Amniotic stem cell (primary cell): ENCODE data around the gene METTL16.

Experiments
- DNase-seq: peaks from one replicate; lab custom pipeline; 2025; lab: John Stamatoyannopoulos, UW

Gene METTL16

DNA sequence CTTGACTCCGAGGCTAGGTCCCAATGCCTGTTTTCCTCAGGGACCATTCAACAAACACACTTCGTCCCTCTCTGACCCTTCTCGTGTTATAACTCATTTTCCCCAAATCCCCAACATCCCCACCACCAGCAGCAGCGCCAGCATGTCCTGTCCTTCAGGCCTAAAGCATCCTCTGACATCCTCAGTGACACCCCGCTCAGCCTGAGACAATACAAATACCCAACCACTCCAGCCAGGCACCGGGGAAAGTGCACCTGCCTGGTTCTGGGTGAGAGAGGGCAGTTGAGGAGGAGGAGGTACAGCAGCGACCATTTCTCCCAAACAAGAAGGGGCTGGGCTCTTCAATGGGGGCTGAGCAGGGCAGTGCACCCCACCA lies 115.5 kb downstream of the METTL16 start:
- no peak for DNase-seq

GRCh38 chr17:2395258-2396181 lies 116.2 kb downstream of the METTL16 start:
- DNase-seq = no peak

DNA sequence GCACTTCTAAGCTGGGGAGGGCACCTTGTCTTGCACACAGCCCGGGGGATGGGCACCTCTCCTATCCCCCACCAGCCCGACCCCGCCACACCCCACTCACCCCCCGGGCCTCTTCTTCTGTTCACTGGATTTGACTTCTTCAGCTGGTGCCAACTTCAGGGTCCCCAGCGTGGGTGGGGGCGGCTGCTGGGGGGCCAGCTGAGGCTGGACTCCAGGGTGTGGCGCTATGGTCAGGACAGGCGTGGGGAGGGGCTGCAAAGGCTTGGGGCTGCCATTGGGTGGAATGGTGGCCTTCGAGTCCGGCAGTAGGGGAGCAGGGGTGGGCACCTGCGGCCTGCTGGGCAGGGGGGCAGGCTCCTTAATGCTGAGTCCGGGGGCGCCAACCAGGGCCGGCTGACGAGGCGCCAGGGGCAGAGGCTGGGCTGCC lies 116.9 kb downstream of the METTL16 start:
- no peak for DNase-seq

DNA sequence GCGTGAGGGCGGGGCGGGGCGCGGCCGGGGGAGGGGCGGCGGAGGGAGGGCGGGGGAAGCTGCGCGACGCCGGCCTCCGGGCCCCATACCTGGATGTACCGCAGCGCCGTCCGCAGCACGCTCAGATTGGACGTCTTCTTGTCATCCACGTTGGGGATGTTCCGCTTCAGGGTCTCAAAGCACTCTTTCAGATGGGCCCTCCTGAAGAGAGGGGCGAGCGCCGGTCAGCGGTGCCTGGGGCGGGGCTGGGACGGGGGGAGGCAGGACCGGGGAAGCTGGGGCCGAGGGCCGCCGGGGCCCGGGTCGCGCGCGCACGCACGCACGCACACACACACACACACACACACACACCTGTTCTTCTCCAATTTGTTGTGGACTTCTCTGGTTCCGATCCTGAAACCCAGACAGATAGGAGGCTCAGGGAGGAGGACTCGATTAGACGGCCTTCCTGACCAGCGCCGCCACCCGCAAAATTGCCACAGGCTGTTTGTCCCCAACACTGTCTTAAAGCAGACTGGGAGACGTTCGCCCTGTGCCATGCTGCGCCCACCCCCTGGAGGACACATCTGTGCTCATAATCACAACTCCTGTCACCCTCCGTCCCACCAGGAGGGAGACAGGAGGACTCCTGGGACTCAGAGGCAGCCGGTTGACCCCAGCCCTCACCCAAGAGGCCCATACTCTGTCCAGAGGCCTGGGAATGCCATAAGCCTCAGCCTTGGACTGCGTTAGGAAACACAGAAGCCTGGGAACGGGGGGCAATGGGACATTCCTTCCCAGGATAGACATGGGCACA lies 117.5 kb downstream of the METTL16 start:
- DNase-seq = no peak

DNA sequence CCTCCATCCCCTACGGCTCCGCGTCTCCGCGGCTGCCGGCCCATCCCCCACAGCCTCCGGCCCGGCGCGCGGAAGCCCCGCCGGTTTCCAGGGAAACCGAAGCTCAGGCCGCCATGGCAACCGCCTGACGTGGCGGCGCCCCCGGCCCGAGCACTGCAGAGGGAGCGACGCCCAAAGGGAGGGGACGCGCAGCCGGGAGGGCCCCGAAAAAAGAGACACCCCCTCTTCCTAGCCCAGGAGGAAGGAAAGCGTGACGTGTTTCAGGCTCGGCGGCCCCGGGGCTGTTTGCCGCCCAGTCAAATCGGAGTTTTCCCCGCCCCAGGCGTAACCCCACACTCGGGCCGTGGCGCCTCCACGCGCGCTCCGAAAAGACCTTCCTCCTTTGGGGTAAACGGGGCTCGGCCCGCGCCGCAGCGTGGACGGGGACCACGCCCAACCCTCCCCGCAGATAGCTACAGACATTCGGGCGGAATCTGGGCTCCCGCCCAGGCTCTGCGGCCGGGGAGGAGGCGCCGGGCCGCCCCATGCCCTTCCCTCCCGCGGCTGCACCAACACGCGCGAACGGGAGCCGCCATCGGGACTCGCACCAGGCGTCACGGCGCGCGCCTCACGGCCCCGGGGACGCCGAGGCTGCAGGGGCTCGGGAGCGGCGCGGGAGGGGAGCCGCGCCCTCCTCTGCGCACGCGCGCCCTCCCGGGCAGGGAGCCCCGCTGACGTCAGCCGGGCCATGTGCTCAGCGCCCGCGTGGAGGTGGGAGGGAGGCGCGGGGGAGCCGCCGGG lies 118.3 kb downstream of the METTL16 start:
- peak; percentile 63 for DNase-seq

DNA sequence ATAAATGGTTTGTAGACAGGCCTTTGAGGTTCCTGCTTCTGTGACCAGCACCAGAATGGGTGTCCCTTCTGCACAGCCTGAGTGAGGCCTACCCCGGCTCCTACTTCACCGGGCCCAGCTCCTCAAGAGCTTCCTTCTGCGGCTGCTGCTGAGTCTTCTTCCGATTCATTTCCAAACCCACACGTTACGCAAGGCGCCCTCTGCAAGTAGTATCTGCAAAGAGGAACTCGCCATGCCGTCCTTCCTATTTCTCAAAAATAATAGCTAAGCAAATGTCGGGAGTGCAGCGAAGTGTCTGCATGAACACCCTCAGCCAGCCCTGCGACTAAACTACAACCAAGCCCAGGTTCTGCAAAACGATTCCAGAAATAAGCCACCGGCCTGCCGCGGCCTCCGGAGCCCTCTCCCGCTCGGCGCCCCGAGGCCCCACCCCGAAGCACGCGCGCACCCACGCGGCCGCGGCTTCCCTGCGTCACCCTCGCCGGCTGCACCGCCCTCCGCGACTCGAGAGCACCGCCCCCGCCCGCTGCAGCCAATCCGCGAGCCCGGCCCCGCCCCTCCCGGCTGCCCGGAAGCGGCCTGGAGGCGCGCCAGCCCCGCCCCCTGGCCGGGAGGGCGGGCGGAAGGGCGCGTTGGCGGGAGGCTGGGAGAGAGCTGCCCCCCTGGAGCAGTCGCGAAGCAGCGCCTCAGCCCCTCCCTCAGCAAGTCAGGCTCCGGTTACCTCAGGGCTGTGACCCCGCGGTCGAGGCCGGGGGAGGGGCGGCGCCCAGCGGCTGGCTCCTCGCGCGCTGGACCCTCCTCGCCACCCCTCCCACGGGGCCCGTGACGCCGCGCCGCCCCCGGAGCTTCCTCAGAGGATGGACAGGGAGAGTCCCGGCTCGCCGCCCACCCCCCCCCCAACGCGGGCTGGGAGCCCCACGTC lies 119.2 kb downstream of the METTL16 start:
- peak; percentile 91 for DNase-seq

DNA sequence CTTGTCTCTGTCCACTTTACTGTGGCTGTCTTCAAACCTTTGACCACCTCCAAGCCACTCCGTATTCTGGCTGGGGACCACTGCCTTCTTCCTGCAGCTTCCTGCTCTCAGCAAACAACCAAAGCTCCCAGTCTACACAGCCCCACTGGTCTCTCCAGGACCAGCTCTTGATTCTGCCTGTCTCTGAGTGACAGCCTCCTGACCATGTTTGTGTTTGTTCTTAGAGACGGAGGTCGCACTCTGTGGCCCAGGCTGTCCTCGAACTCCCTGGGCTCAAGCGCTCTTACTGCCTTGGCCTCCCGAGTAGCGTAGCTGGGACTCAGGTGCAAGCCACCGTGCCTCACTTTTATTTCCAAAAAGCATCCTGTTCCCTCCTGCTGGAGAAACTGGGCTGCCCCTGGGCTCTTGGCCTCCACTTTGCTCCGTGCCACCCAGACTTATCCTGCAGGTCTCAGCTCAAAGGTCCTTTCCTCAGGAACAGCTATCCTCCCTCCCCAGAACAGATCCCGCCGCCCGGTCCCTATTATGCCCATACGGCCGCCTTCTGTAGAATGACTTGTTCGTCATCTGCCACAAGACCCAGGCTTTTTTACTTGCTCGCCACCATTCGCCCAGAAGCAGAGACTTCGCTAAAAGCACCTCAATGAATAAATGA lies 120.0 kb downstream of the METTL16 start:
- no peak for DNase-seq

DNA sequence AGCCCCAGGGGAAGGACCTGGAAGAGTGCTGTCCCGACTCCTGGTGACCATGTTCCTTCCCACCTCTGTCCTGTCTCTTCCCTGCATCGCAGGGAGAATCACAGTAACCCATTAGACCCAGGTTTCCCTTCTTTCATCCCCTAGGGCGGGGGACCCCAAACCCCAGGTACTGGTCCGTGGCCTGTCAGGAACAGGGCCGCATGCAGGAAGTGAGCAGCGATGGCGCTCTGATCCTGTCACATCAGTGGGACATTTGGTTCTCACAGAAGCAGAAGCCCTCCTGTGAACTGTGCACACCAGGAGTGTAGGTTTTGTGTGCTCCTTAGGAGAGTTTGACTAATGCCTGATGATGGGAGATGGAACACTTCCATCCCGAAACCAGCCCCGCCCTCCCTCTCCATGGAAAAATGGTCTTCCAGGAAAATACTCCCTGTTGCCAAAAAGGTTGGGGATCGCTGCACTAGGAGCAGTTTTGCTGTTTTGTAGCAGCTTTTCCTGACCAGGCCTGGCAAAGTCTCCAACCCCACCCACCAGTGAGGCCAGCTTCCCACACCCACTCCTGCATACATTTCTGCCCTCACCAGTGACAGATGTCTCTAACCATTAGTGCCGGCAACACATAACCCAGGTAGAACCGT lies 121.4 kb downstream of the METTL16 start:
- DNase-seq = no peak

GRCh38 chr17:2388683-2389055 lies 123.0 kb downstream of the METTL16 start:
- DNase-seq = no peak

DNA sequence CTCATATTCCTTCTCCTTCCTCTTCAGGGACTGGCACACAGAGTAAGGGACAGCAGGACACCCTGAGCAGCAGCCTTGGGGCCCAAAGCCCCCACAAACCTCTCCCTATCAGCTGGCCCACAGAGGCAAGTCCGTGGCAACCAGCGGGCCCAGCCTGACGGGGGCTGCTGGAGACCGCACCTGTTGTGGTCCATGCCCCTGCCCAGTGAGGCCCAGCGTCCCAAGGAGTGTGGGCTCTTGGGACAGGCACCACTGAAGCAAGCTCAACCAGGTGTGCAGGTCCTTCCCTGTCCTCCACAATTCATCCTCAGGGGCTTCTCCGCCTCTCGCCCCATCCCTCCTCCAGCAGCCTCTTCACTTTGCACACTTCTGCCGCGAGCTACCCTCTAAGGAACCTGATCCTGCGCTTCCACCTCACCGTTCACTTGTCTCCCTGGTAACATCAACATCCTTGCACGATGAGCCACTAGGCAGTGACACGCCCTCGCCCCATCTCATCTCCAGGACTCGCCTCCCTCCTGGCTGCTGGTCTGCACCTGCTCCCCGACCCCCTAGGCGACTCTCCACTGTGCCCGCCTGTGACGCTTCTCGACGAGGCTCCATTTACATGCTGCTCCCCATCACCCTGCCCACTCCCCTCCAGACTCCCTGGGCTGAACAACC lies 123.5 kb downstream of the METTL16 start:
- no peak for DNase-seq

- DNase-seq = no peak
Measured at GRCh38 chr17:2387086-2388019, 124.3 kb downstream of the METTL16 start.

DNA sequence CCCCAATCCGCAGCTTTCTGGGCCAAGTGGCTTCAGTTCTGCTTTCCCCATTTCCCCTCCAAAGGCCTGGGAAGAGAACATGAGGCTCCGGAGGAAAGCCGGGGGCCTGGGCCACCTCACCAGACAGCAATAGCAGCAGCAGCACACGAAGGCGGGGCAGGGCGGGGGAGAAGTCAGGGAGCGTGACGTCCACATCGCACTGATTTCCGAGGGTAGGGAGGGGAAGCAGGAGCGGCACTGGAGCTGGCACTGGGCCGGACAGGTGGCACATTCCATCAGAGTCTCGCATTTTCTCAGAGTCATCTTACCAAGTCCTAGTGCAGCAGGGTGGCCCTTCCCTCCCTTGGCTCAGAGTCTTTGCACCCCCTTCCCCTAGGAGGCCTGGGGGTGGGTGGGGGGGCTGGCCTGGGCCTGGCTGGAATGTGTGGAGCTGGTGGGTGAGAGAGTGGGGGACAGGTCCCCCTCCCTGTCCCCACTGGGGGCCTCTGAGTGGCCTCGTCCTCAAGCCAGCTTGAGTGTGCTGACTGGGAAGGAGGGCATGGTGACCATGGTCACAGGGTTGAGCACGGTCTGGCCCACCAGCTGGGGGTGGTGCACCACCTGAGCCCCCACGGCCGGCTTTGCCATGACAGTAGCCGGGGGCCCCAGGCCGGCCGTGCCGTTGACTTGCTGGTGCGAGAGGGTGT lies 125.1 kb downstream of the METTL16 start:
- DNase-seq = no peak

DNA sequence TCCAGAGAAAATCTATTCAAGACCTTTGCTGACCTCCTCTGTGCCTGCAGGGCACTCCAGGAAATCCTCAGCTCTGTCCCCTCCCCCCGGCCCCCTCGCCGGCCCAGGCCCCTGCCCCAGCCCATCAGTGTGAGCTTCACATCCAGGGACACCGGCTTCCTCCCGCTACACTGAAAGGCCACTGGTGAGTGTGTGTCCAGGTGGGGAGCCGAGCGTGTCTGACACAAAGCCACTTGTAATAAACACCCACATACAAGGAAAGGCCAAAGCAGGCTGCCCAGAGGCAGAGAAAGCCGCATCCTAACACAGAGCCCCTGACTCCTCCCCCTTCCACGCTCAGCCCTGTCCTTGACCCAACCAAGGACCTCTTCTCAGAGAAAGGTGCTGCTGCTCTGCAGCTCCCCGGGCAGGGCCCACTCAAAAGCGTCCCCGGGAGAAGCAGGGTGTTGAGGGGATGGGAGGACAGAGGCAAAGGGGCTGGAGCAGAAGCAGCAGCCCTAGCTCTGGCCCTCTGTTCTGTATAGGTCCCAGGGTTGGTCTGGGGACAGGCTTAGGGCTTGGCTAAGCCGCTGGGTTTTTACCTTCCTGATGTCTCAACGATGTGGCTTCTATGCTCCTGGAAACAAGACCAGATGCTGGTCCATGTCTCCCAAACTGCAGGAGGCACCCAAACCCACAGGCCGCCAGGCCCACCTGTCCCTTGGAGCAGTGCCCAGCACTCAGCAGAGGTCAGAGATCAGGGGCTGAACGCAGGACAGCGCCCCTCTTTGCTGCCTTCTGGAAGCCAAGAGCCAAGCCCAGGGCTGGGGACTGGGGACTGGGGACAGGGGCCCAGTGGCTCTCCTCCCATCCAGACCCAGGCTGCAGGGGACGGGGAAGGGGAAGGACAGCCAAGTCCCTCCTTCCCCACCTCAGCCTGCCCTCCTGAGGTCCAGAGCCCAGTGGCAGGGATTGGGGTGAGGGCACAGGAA lies 126.2 kb downstream of the METTL16 start:
- no peak for DNase-seq

DNA sequence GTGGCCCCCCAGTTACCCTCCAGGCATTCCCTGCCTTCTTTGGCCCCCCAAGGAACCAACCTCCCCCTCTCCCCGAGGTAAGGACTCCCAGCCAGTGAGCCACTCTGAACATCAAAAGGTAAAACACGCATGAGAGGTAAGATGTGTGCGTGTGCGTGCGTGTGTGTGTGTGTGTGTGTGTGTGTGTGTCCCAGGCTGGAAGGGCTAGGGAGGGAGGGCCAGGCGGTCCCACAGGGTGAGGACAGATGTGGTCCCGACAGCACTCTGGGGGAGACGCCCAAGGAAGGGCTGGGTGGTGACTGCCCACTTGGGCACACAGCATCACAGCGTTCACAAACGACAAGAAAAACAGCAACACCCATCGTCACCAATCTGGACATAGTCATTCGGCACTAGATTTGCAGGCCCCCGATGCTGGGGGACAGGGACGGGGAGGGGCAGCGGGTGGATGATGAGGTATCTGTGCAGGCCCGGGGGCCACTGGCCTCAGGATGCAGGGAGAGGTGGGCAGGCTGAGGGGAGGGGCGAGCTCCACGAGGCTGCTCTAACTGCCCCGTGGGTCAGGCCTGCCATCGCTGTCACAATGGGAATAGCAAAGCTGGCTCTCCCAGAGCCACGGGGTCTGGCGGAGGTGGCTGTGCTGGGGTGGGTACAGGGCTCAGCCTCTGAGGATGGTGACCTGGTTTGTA lies 127.1 kb downstream of the METTL16 start:
- DNase-seq = no peak

- DNase-seq = no peak
Measured at GRCh38 chr17:2383628-2384167, 128.0 kb downstream of the METTL16 start.
